Smooth muscle cell (in vitro differentiated cells): Measurements from ENCODE around the gene DUSP22. TPM values are rescaled to one million over a fixed set of nuclear protein-coding genes. Genes with fewer than 3 reads are reported as not detected.

Source experiments
- DNase-seq: peaks from one replicate; lab custom pipeline; 2025; ENCODE audit not compliant: unreplicated experiment; lab: John Stamatoyannopoulos, UW
- H2AFZ ChIP-seq: fragments of 200-600 bp; sonication (generic); 2 replicates; pipeline ENCODE4 v1.6.0; 2016; ENCODE audit warnings: antibody characterized with exemption, low read depth, mild to moderate bottlenecking
- H3F3A ChIP-seq: fragments of 200-600 bp; sonication (generic); 2 replicates; pipeline ENCODE4 v1.6.0; 2017; ENCODE audit warnings: antibody characterized with exemption, low read depth
- H3K27ac ChIP-seq: fragments of 200-600 bp; sonication (generic); 2 replicates; pipeline ENCODE4 v1.5.1; 2016; ENCODE audit warnings: low read depth, mild to moderate bottlenecking
- H3K27me3 ChIP-seq: fragments of 200-600 bp; sonication (generic); 2 replicates; pipeline ENCODE4 v1.6.1; 2016; ENCODE audit warnings: low read depth, mild to moderate bottlenecking
- H3K36me3 ChIP-seq: fragments of 200-600 bp; sonication (generic); 2 replicates; pipeline ENCODE4 v1.5.1; 2016; ENCODE audit warnings: low read depth
- H3K4me1 ChIP-seq: fragments of 200-600 bp; sonication (generic); 2 replicates; pipeline ENCODE4 v1.5.1; 2016; ENCODE audit warnings: low read depth
- H3K4me2 ChIP-seq: fragments of 200-600 bp; sonication (generic); 2 replicates; pipeline ENCODE4 v1.6.0; 2016; ENCODE audit warnings: mild to moderate bottlenecking
- H3K4me3 ChIP-seq: fragments of 200-600 bp; sonication (generic); 2 replicates; pipeline ENCODE4 v1.5.1; 2016; ENCODE audit warnings: mild to moderate bottlenecking
- H3K79me2 ChIP-seq: fragments of 200-600 bp; sonication (generic); 2 replicates; pipeline ENCODE4 v1.6.0; 2016; ENCODE audit warnings: low read depth, mild to moderate bottlenecking
- H3K9ac ChIP-seq: fragments of 200-600 bp; sonication (generic); 2 replicates; pipeline ENCODE4 v1.6.0; 2016; ENCODE audit warnings: low read depth
- H3K9me3 ChIP-seq: fragments of 200-600 bp; sonication (generic); replicated peaks from 2 replicates; pipeline ENCODE4 v1.5.1; 2016; ENCODE audit warnings: low read depth
- H4K20me1 ChIP-seq: fragments of 200-600 bp; sonication (generic); 2 replicates; pipeline ENCODE4 v1.6.0; 2016; ENCODE audit warnings: low read depth
- CTCF ChIP-seq: fragments of 200-600 bp; sonication (generic); IDR thresholded peaks from 2 replicates; pipeline ENCODE4 v1.5.1; 2017; ENCODE audit warnings: borderline replicate concordance, mild to moderate bottlenecking, antibody characterized with exemption; ENCODE audit not compliant: insufficient read depth, poor library complexity, severe bottlenecking
- WGBS: methylation state at CpG from one replicate; pipeline ENCODE4 v1.1.7; 2016; ENCODE audit warnings: low lambda C conversion rate; 5-methylcytosine and 5-hydroxymethylcytosine counted together
- polyA plus RNA-seq: library from polyadenylated mRNA; unstranded; fragments of >200 nt; fragmentation: Nextera tagmentation; extraction: Ambion mirVana; gene quantifications from 2 replicates; pipeline ENCODE4 v1.2.1, GENCODE V29; 2016
- total RNA-seq: library from RNA; depleted of rRNA; stranded (reverse); fragments of >200 nt; gene quantifications from 2 replicates; pipeline ENCODE4 v1.2.3, GENCODE V29; 2014

DUSP22 gene
- total and polyA plus RNA-seq, 2 experiments from 2014 or later, result 16.3 to 19.1 TPM

- WGBS, result 67% methylated on average over 15 of the region's 15 CpGs
- TF ChIP-seq CTCF, result no peak
- DNase-seq, result no peak
Measured at GRCh38 chr6:329888-330691, 37.8 kb downstream of the DUSP22 start.

GRCh38 chr6:330948-331347 is 38.7 kb downstream of the DUSP22 start:
- no peak for DNase-seq
- H2AFZ ChIP-seq, result no peak overlapping the region
- no peaks in the 10 kb centered on the region for H3K9me3 ChIP-seq
- H3K4me3 ChIP-seq, result no peak overlapping the region
- no peak overlapping the region for H3K9ac ChIP-seq
- no peaks in the 10 kb centered on the region for H3K79me2 ChIP-seq
- WGBS, result 57% methylated on average over 8 of the region's 8 CpGs
- no peaks in the 10 kb centered on the region for H3K4me1 ChIP-seq
- no peaks in the 10 kb centered on the region for H3K36me3 ChIP-seq
- peaks cover 48% of the 10 kb centered on the region for H4K20me1 ChIP-seq
- TF ChIP-seq CTCF, result no peak
- H3K27ac ChIP-seq, result no peak overlapping the region
- H3K4me2 ChIP-seq, result no peak overlapping the region
- H3K27me3 ChIP-seq, result no peaks in the 10 kb centered on the region
- no peaks in the 10 kb centered on the region for H3F3A ChIP-seq

More at GRCh38 chr6:329888-330691, 37.8 kb downstream of the DUSP22 start:
- H3K36me3 ChIP-seq, result no peaks in the 10 kb centered on the region
- H3K4me1 ChIP-seq, result no peaks in the 10 kb centered on the region
- no peaks in the 10 kb centered on the region for H3K27me3 ChIP-seq
- H3K27ac ChIP-seq, result no peak overlapping the region
- peaks cover 48% of the 10 kb centered on the region for H4K20me1 ChIP-seq
- H2AFZ ChIP-seq, result no peak overlapping the region
- H3K9ac ChIP-seq, result no peak overlapping the region
- H3K4me2 ChIP-seq, result no peak overlapping the region
- no peaks in the 10 kb centered on the region for H3F3A ChIP-seq
- no peaks in the 10 kb centered on the region for H3K79me2 ChIP-seq
- no peak overlapping the region for H3K4me3 ChIP-seq
- H3K9me3 ChIP-seq, result no peaks in the 10 kb centered on the region

- no peaks in the 10 kb centered on the region for H3K9me3 ChIP-seq
- H3K36me3 ChIP-seq, result no peaks in the 10 kb centered on the region
- no peak overlapping the region for H3K27ac ChIP-seq
- no peak for TF ChIP-seq CTCF
- H3K4me3 ChIP-seq, result no peak overlapping the region
- H3K4me1 ChIP-seq, result no peaks in the 10 kb centered on the region
- no peak overlapping the region for H3K9ac ChIP-seq
- H3K79me2 ChIP-seq, result no peaks in the 10 kb centered on the region
- H3K27me3 ChIP-seq, result no peaks in the 10 kb centered on the region
- 70% methylated on average over 13 of the region's 13 CpGs for WGBS
- H3F3A ChIP-seq, result no peaks in the 10 kb centered on the region
- no peak for DNase-seq
- no peak overlapping the region for H2AFZ ChIP-seq
- no peak overlapping the region for H3K4me2 ChIP-seq
- H4K20me1 ChIP-seq, result peaks cover 39% of the 10 kb centered on the region
Measured at GRCh38 chr6:331622-332521, 39.6 kb downstream of the DUSP22 start.
